ENCODE data around the gene ACP5.
A peak's percentile ranks its signal among the peaks of the same experiment; 100 is the strongest.
"Not testable (repeated sequence)": the region's sequence is repeated elsewhere in the genome, so short reads cannot be mapped to it uniquely, and the experiment has no call there.

The ACP5 gene

GRCh38 chr19:11577451-11578257, at the start of gene ACP5:
ACP5 (minus strand) TSS chr19:11577645; CDS start chr19:11577317, 328 bp downstream.
- no peak for DNase-seq

- DNase-seq, result no peak
These were observed 48.8 kb upstream of the ACP5 start for GRCh38 chr19:11626252-11626651.

DNA sequence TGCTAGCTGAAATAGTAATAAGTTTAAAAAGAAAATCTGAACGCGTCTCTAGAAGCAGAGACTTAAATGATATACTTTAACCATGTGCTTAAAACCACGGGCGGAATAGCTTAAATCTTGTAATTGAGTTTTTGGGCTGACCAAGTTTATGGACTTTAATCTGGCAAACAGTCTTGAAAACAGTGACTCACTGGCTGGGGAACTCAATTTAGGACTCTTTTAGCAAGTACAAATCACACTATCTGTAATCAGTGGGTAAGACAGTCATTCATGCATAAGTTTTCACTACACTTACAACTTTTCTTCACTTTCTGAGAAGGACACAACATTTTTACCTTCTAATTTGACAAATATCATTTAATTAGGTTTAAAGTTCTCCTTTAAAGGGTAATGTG, 46.6 kb upstream of the ACP5 start:
- DNase-seq, result no peak

DNA sequence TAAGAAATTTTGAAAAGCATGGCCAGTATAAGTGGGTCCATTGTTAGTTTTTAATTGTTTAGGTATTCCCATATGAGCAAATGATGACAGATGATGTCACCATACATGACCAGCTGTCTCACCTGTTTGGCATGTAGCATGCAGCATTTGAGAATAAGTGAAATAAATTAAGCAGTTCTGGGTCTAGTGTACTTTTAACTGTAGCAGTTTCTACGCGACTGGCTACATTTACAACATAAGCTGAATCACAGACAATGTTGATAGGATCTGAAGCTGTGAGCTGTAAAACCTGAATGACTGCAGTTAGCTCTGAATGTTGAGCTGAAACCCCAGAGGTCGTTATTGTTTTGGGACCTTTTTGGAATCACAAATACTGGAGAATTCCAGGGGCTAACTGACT, 45.0 kb upstream of the ACP5 start:
- not testable (repeated sequence) for DNase-seq

GRCh38 chr19:11620553-11620952, 43.1 kb upstream of the ACP5 start:
- no peak for DNase-seq

- DNase-seq, result no peak
These were observed 40.0 kb upstream of the ACP5 start for GRCh38 chr19:11617180-11618062.

DNA sequence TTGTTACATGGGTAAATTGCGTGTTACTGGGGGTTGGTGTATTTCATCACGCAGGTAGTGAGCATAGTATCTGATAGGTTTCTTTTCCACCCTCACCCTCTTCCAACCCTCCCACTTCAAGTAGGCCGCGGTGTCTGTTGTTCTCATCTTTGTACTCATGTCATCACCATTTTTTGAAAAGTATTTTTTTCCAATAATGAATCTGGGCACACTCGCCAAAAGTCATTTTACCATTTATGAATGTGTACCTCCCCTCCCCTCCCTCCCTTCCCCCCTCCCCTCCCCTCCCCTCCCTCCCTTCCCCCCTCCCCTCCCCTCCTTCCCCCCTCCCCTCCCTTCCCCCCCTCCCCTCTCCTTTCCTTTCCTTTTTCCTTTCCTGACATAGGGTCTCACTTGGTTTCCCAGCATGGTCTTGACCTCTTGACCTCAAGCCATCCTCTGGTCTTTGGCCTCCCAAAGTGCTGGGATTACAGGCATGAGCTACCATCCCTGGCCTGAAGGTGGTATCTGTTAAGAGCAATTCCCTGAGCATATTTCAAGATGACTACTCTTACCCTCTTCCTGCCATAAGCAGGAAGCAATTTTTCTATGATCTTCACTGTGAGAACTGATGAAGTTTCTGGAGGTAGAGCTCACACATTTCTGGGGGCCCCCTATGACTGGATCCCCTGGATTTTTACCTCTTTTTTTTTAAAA, 35.5 kb upstream of the ACP5 start:
- no peak for DNase-seq

DNA sequence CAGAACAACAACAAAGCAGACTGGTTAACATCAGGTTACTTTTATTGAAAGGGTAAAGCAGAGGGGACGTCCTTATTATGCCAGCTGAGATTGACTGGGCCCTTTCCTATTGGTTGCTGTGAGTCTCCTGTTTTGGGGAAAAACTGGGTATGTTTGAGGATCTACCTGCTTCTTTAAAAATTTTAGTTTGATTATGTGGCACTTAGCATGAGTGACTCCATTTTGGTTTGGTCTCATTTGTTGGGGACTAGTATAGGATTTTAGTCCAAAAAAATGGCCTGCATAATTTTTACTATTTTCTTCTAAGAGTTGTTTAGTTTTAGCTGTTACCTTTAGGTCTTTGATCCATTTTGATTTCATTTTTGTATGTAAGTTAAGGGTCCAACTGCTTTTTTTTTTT, 34.3 kb upstream of the ACP5 start:
- DNase-seq, result no peak

GRCh38 chr19:11606484-11606883, 29.0 kb upstream of the ACP5 start:
- no peak for DNase-seq

DNA sequence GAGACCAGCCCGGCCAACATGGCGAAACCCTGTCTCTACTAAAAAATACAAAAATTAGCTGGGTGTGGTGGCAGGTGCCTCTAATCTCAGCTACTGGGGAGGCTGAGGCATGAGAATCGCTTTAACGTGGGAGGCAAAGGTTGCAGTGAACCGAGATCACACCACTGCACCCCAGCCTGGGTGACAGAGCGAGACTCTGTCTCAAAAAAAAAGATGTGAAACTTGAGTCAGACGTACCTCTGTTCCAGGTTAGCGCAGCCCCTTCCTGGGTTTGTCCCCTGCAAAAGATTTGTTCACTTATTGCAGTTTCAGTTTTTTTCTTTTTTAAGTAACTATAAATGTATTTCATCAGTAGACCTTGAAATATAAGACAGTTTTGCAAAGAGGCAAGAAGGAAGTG, 22.3 kb upstream of the ACP5 start:
- DNase-seq, result not testable (repeated sequence)

GRCh38 chr19:11598746-11599145, 21.3 kb upstream of the ACP5 start:
- no peak for DNase-seq

DNA sequence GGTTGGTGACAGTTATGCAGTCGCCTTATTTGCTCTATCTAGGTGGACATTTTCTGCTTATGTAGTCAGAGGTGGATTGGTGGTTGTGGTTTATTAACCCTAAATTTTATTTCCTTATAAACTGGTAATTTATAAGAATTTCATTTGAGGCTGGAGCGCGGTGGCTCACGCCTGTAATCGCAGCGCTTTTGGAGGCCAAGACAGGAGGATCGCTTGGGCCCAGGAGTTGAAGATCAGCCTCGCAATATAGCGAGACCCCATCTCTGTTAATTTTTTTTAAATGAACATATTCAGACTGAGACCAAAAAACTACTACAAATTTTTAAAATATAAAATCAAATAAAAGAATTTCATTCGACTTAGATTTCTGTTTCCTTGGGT, 20.6 kb upstream of the ACP5 start:
- no peak for DNase-seq

GRCh38 chr19:11597202-11598102, 20.0 kb upstream of the ACP5 start, which contains the start of gene ZNF627:
ZNF627 (plus strand) TSS chr19:11597483; CDS start chr19:11597628, 145 bp downstream.
- peak; percentile 99 for DNase-seq

DNA sequence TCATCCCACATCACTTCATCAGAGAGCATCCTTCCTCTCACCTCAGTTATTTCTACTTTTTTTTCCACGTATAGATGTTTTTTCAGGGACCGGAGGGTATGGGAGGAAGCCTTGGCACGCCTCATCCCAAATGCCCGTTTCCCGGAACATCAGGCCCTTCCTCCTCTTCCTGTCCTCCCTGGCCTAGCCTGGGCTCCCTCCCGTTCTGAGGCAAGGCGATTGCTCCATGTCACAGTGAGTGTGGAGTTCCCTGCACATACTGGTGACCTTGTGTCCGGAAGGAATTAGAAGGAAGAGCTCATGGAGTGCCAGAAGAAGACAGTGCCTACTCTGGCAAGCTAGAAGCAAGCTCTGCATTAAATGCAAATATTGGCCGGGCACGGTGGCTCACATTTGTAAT, 18.7 kb upstream of the ACP5 start:
- DNase-seq, result no peak

DNA sequence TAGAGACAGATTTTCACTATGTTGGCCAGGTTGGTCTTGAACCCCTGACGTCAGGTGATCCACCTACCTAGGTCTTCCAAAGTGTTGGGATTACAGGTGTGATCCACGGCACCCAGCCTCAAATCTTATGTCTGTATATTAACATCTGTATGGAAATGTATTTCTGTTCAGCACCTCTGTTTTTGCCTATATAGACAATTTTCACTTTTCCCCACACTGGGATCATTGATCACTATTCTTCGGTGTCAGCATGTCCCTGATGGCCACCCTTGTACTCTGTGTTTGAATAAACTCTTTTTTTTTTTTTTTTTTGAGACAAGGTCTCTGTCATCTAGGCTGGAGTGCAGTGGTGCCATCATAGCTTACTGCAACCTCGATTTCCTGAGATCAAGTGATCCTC, 16.6 kb upstream of the ACP5 start:
- no peak for DNase-seq

DNA sequence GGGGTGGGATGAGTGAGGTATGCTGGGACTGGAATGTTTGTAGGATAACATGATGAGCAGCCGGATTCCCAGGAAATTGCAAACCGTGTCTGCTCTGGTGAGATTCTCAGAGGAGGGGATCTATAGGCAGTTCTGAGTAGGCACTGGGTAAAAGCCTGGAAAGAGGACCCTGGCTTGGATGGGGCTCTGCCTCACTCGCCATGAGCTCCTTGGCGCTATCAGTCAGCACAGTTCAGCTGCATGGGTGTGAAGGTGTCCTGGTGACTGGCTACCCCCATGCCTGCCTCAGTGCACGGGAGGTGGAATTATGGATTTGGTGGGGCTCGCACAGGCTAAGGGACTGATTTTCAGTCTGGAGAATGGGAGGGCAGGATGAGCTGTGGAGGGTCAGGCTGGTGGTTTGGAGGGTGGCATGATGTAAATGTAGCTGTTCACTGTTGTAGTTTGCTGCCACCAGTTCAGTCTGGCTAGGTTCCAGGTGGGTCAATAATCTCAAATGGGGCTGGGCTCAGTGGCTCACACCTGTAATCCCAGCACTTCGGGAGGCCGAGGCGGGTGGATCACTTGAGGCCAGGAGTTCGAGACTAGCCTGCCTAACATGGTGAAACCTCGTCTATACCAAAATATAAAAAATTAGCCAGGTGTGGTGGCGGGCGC, 10.7 kb upstream of the ACP5 start:
- DNase-seq, result no peak

DNA sequence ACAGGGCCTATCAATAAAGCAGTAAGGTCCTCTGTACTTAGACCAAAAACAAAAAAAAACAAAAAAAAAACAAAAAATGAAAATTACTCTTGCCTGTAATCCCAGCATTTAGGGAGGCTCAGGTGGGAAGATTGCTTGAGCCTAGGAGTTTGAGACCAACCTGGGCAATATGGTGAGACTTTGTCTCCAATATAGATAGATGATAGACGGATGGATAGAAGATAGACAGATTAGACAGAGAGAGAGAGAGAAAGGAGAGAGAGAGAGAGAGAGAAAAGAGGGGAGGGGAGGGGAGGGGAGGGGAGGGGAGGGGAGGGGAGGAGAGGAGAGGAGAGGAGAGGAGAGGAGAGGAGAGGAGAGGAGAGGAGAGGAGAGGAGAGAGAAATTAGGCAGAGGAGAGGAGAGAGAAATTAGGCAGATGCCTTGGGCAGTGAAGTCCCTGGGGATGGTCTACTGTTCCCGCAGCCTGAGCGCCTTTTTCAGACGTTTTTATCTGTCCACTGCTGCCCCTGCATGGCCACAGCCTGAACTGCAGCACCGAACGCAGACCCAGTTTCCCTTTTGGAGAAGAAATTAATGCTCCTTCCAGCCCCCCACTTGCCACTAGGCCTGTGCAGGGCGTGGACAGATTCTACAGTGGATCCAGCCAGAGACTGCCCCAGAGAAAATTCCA, 10.0 kb upstream of the ACP5 start:
- peak; percentile 84 for DNase-seq

DNA sequence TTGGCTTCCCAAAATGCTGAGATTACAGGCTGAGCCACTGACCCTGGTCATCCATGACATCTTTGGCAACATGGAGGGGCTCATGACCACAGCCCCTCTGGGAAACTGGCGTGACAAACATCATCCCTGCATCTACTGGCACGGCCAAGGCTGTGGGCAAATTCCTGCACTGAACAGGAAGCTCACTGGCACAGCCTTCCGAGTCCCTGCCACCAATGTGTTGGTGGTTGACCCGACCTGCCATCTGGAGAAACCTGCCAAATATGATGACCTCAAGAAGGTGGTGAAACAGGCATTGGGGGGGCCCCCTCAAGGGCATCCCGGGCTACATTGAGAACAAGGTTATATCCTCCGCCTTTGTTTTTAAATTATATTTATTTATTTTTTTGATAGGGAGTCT, 8.9 kb upstream of the ACP5 start:
- no peak for DNase-seq

DNA sequence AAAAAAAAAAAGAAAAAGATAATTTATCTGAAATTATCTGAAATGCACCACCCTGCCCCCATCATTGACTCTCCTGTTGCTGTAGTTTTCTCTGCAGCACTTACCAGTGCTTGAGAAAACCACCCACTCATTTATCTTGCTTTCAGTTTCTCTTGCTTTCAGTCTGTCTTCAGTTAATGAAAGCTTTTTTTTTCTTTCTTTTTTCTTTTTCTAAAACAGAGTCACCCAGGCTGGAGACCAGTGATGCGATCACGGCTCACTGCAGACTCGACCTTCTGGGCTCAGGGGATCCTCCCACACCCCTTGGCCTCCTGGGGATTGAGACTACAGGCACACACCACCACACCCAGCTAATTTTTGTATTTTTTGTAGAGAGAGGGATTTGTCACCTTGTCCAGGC, 4.3 kb upstream of the ACP5 start:
- DNase-seq, result no peak

DNA sequence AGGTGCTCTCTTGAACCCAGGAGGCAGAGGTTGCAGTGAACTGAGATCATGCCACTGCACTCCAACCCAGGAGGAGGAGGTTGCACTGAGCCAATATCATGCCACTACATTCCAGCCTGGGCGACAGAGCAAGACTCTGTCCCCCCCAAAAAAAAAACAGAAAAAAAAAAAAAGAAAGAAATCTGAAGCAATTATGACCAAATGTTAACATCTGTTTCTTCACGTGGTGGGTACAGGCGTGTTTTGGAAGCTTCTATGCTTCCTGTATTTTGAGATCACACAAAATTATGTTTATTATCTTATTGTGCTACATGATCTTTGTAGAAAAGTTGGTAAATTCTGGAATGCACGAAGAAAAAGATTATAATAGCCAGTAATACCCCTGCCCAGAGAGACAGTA, 2.7 kb upstream of the ACP5 start:
- no peak for DNase-seq
